ENCODE results near the gene ALX1. TPM values are rescaled to one million over a fixed set of nuclear protein-coding genes. Genes with fewer than 3 reads are reported as not detected.

Gene ALX1
- total RNA-seq: 0.52 TPM

- Histone ChIP-seq H3K36me3 (ENCODE audit: control insufficient read depth in 3 of 3, insufficient read depth in 3 of 3, low read length in 3 of 3) (no peaks in the 10 kb centered on the region), H3K4me1 (ENCODE audit: control insufficient read depth in 3 of 3, insufficient read depth in 3 of 3, low read length in 3 of 3) (peaks cover 5 to 10% (median 6%) of the 10 kb centered on the region in 3 donors), H3K9ac (ENCODE audit: low read depth in 1 of 3, low read length in 3 of 3) (peak within 1 kb of the TSS in 1 of 3 donors; percentile 18), H3K4me3 (ENCODE audit: low read length in 3 of 3) (peak within 1 kb of the TSS; percentile 57 to 65 (median 62)), H3K27me3 (ENCODE audit: control insufficient read depth in 3 of 3, insufficient read depth in 3 of 3, low read length in 3 of 3) (peaks cover 48 to 71% (median 49%) of the 10 kb centered on the region in 3 donors), H3K27ac (ENCODE audit: low read depth, low read length) (no peak within 1 kb of the TSS), H3K9me3 (ENCODE audit: control insufficient read depth in 3 of 3, low read length in 3 of 3) (peaks cover 0 to 3% (median 1%) of the 10 kb centered on the region in 3 donors)
These were observed at the start of gene ALX1 for GRCh38 chr12:85280165-85280983. TSS of gene ALX1 (plus strand) at chr12:85280220. CDS start at chr12:85280262, 42 bp downstream.

- Histone ChIP-seq H3K27me3 (ENCODE audit: control insufficient read depth in 3 of 3, insufficient read depth in 3 of 3, low read length in 3 of 3) (no peaks in the 10 kb centered on the region), H3K27ac (ENCODE audit: low read depth, low read length) (no peak overlapping the region), H3K9me3 (ENCODE audit: control insufficient read depth in 3 of 3, low read length in 3 of 3) (peaks cover 0 to 2% (median 0%) of the 10 kb centered on the region in 3 donors), H3K9ac (ENCODE audit: low read depth in 1 of 3, low read length in 3 of 3) (no peak overlapping the region), H3K4me1 (ENCODE audit: control insufficient read depth in 3 of 3, insufficient read depth in 3 of 3, low read length in 3 of 3) (no peaks in the 10 kb centered on the region), H3K4me3 (ENCODE audit: low read length in 3 of 3) (no peak overlapping the region), H3K36me3 (ENCODE audit: control insufficient read depth in 3 of 3, insufficient read depth in 3 of 3, low read length in 3 of 3) (no peaks in the 10 kb centered on the region)
These were observed 42.7 kb upstream of the ALX1 start for GRCh38 chr12:85237327-85237726.

GRCh38 chr12:85244561-85244960 is 35.5 kb upstream of the ALX1 start:
- Histone ChIP-seq H3K36me3 (ENCODE audit: control insufficient read depth in 3 of 3, insufficient read depth in 3 of 3, low read length in 3 of 3) (no peaks in the 10 kb centered on the region), H3K9ac (ENCODE audit: low read depth in 1 of 3, low read length in 3 of 3) (no peak overlapping the region), H3K27ac (ENCODE audit: low read depth, low read length) (no peak overlapping the region), H3K9me3 (ENCODE audit: control insufficient read depth in 3 of 3, low read length in 3 of 3) (peaks cover 0 to 2% (median 0%) of the 10 kb centered on the region in 3 donors), H3K4me1 (ENCODE audit: control insufficient read depth in 3 of 3, insufficient read depth in 3 of 3, low read length in 3 of 3) (no peaks in the 10 kb centered on the region), H3K27me3 (ENCODE audit: control insufficient read depth in 3 of 3, insufficient read depth in 3 of 3, low read length in 3 of 3) (no peaks in the 10 kb centered on the region), H3K4me3 (ENCODE audit: low read length in 3 of 3) (no peak overlapping the region)

- no peak overlapping the region for H3K27ac ChIP-seq (ENCODE audit: low read depth, low read length)
- H3K36me3 ChIP-seq (ENCODE audit: control insufficient read depth in 3 of 3, insufficient read depth in 3 of 3, low read length in 3 of 3): no peaks in the 10 kb centered on the region
- no peaks in the 10 kb centered on the region for H3K4me1 ChIP-seq (ENCODE audit: control insufficient read depth in 3 of 3, insufficient read depth in 3 of 3, low read length in 3 of 3)
- no peaks in the 10 kb centered on the region for H3K27me3 ChIP-seq (ENCODE audit: control insufficient read depth in 3 of 3, insufficient read depth in 3 of 3, low read length in 3 of 3)
- H3K9ac ChIP-seq (ENCODE audit: low read depth in 1 of 3, low read length in 3 of 3): no peak overlapping the region
- no peaks in the 10 kb centered on the region for H3K9me3 ChIP-seq (ENCODE audit: control insufficient read depth in 3 of 3, low read length in 3 of 3)
- no peak overlapping the region for H3K4me3 ChIP-seq (ENCODE audit: low read length in 3 of 3)
These were observed 26.2 kb upstream of the ALX1 start for GRCh38 chr12:85253853-85254252.

GRCh38 chr12:85257671-85258070 is 22.3 kb upstream of the ALX1 start:
- Histone ChIP-seq H3K27me3 (ENCODE audit: control insufficient read depth in 3 of 3, insufficient read depth in 3 of 3, low read length in 3 of 3) (no peaks in the 10 kb centered on the region), H3K9ac (ENCODE audit: low read depth in 1 of 3, low read length in 3 of 3) (no peak overlapping the region), H3K27ac (ENCODE audit: low read depth, low read length) (no peak overlapping the region), H3K36me3 (ENCODE audit: control insufficient read depth in 3 of 3, insufficient read depth in 3 of 3, low read length in 3 of 3) (no peaks in the 10 kb centered on the region), H3K9me3 (ENCODE audit: control insufficient read depth in 3 of 3, low read length in 3 of 3) (no peaks in the 10 kb centered on the region), H3K4me3 (ENCODE audit: low read length in 3 of 3) (no peak overlapping the region), H3K4me1 (ENCODE audit: control insufficient read depth in 3 of 3, insufficient read depth in 3 of 3, low read length in 3 of 3) (no peaks in the 10 kb centered on the region)

- Histone ChIP-seq H3K27me3 (ENCODE audit: control insufficient read depth in 3 of 3, insufficient read depth in 3 of 3, low read length in 3 of 3) (no peaks in the 10 kb centered on the region), H3K9ac (ENCODE audit: low read depth in 1 of 3, low read length in 3 of 3) (no peak overlapping the region)
These were observed 19.6 kb upstream of the ALX1 start for GRCh38 chr12:85260447-85260846.

GRCh38 chr12:85260896-85261295 is 19.1 kb upstream of the ALX1 start:
- H3K27me3 ChIP-seq (ENCODE audit: control insufficient read depth in 3 of 3, insufficient read depth in 3 of 3, low read length in 3 of 3): no peaks in the 10 kb centered on the region
- no peak overlapping the region for H3K27ac ChIP-seq (ENCODE audit: low read depth, low read length)
- H3K9me3 ChIP-seq (ENCODE audit: control insufficient read depth in 3 of 3, low read length in 3 of 3): no peaks in the 10 kb centered on the region
- no peak overlapping the region for H3K9ac ChIP-seq (ENCODE audit: low read depth in 1 of 3, low read length in 3 of 3)
- H3K36me3 ChIP-seq (ENCODE audit: control insufficient read depth in 3 of 3, insufficient read depth in 3 of 3, low read length in 3 of 3): no peaks in the 10 kb centered on the region
- H3K4me3 ChIP-seq (ENCODE audit: low read length in 3 of 3): no peak overlapping the region
- H3K4me1 ChIP-seq (ENCODE audit: control insufficient read depth in 3 of 3, insufficient read depth in 3 of 3, low read length in 3 of 3): no peaks in the 10 kb centered on the region

More at GRCh38 chr12:85260447-85260846, 19.6 kb upstream of the ALX1 start:
- H3K4me1 ChIP-seq (ENCODE audit: control insufficient read depth in 3 of 3, insufficient read depth in 3 of 3, low read length in 3 of 3): no peaks in the 10 kb centered on the region
- no peak overlapping the region for H3K27ac ChIP-seq (ENCODE audit: low read depth, low read length)
- no peaks in the 10 kb centered on the region for H3K9me3 ChIP-seq (ENCODE audit: control insufficient read depth in 3 of 3, low read length in 3 of 3)
- no peaks in the 10 kb centered on the region for H3K36me3 ChIP-seq (ENCODE audit: control insufficient read depth in 3 of 3, insufficient read depth in 3 of 3, low read length in 3 of 3)
- no peak overlapping the region for H3K4me3 ChIP-seq (ENCODE audit: low read length in 3 of 3)

GRCh38 chr12:85266356-85266755 is 13.7 kb upstream of the ALX1 start:
- Histone ChIP-seq H3K9me3 (ENCODE audit: control insufficient read depth in 3 of 3, low read length in 3 of 3) (no peaks in the 10 kb centered on the region), H3K27me3 (ENCODE audit: control insufficient read depth in 3 of 3, insufficient read depth in 3 of 3, low read length in 3 of 3) (no peaks in the 10 kb centered on the region), H3K9ac (ENCODE audit: low read depth in 1 of 3, low read length in 3 of 3) (no peak overlapping the region), H3K4me3 (ENCODE audit: low read length in 3 of 3) (no peak overlapping the region), H3K36me3 (ENCODE audit: control insufficient read depth in 3 of 3, insufficient read depth in 3 of 3, low read length in 3 of 3) (no peaks in the 10 kb centered on the region), H3K27ac (ENCODE audit: low read depth, low read length) (no peak overlapping the region), H3K4me1 (ENCODE audit: control insufficient read depth in 3 of 3, insufficient read depth in 3 of 3, low read length in 3 of 3) (no peaks in the 10 kb centered on the region)

- H3K9me3 ChIP-seq (ENCODE audit: control insufficient read depth in 3 of 3, low read length in 3 of 3): peaks cover 0 to 2% (median 1%) of the 10 kb centered on the region in 3 donors
- H3K36me3 ChIP-seq (ENCODE audit: control insufficient read depth in 3 of 3, insufficient read depth in 3 of 3, low read length in 3 of 3): no peaks in the 10 kb centered on the region
- H3K4me1 ChIP-seq (ENCODE audit: control insufficient read depth in 3 of 3, insufficient read depth in 3 of 3, low read length in 3 of 3): no peaks in the 10 kb centered on the region
- no peak overlapping the region for H3K9ac ChIP-seq (ENCODE audit: low read depth in 1 of 3, low read length in 3 of 3)
- H3K4me3 ChIP-seq (ENCODE audit: low read length in 3 of 3): no peak overlapping the region
- no peak overlapping the region for H3K27ac ChIP-seq (ENCODE audit: low read depth, low read length)
- peaks cover 23 to 45% (median 36%) of the 10 kb centered on the region in 3 donors for H3K27me3 ChIP-seq (ENCODE audit: control insufficient read depth in 3 of 3, insufficient read depth in 3 of 3, low read length in 3 of 3)
These were observed 6.4 kb upstream of the ALX1 start for GRCh38 chr12:85273381-85274314.

- no peaks in the 10 kb centered on the region for H3K36me3 ChIP-seq (ENCODE audit: control insufficient read depth in 3 of 3, insufficient read depth in 3 of 3, low read length in 3 of 3)
- H3K4me1 ChIP-seq (ENCODE audit: control insufficient read depth in 3 of 3, insufficient read depth in 3 of 3, low read length in 3 of 3): no peaks in the 10 kb centered on the region
- no peak overlapping the region for H3K9ac ChIP-seq (ENCODE audit: low read depth in 1 of 3, low read length in 3 of 3)
- H3K4me3 ChIP-seq (ENCODE audit: low read length in 3 of 3): no peak overlapping the region
- H3K9me3 ChIP-seq (ENCODE audit: control insufficient read depth in 3 of 3, low read length in 3 of 3): peaks cover 0 to 3% (median 1%) of the 10 kb centered on the region in 3 donors
- H3K27me3 ChIP-seq (ENCODE audit: control insufficient read depth in 3 of 3, insufficient read depth in 3 of 3, low read length in 3 of 3): peaks cover 30 to 50% (median 42%) of the 10 kb centered on the region in 3 donors
- no peak overlapping the region for H3K27ac ChIP-seq (ENCODE audit: low read depth, low read length)
These were observed 5.7 kb upstream of the ALX1 start for GRCh38 chr12:85274315-85274651.
